Testis (tissue), 3 donors: Measurements from ENCODE around the gene DACT1. TPM values are rescaled to one million over a fixed set of nuclear protein-coding genes. Genes with fewer than 3 reads are reported as not detected.

Source experiments
- DNase-seq: peaks from one replicate; pipeline ENCODE4 v3.0.0-alpha.2; 2019
- H3K27ac ChIP-seq, 2 donors: fragments of 200-600 bp; sonication (generic); one replicate each; pipeline ENCODE4 v1.5.1; 2019
- H3K27me3 ChIP-seq: fragments of 200-600 bp; sonication (generic); one replicate; pipeline ENCODE4 v1.5.1; 2019
- H3K36me3 ChIP-seq: fragments of 200-600 bp; sonication (generic); one replicate; pipeline ENCODE4 v1.5.1; 2017; ENCODE audit warnings: low read depth; ENCODE audit errors: missing control alignments
- H3K4me1 ChIP-seq: fragments of 200-600 bp; sonication (generic); one replicate; pipeline ENCODE4 v1.5.1; 2019
- H3K4me3 ChIP-seq, 2 donors: fragments of 200-600 bp; sonication (generic); one replicate each; pipeline ENCODE4 v1.5.1; 2017 to 2019
- H3K9me3 ChIP-seq: fragments of 200-600 bp; sonication (generic); one replicate; pipeline ENCODE4 v1.5.1; 2017
- POLR2A ChIP-seq: fragments of 450-650 bp; IDR thresholded peaks from one replicate; pipeline ENCODE4 v1.6.1; 2017; ENCODE audit warnings: antibody characterized with exemption, mild to moderate bottlenecking, moderate library complexity
- WGBS, 2 donors: methylation state at CpG; one replicate each; pipeline ENCODE4 v1.1.5; 2018; 5-methylcytosine and 5-hydroxymethylcytosine counted together
- intact Hi-C: fragments of 100-400 bp; cut with DNase I; formaldehyde crosslinking; loops from one replicate; pipeline ENCODE4 v1.15.1; 2023; ENCODE audit warnings: low total_unique reads
- polyA plus RNA-seq: library from polyadenylated mRNA; stranded (reverse); fragments of 350-450 nt; fragmentation: Illumina TruSeq; extraction: RNeasy Lipid Tissue Mini Kit (QIAGEN cat#74804); gene quantifications from one replicate; pipeline ENCODE4 v1.2.3, GENCODE V29; 2014; ENCODE audit warnings: low read depth, low replicate concordance; ENCODE audit not compliant: insufficient read depth
- total RNA-seq, 2 donors: library from RNA; depleted of rRNA; stranded (reverse); fragments of >200 nt; gene quantifications; one replicate each; pipeline ENCODE4 v1.2.3, GENCODE V29; 2016
- TF ChIP-seq, protein P1 (sequence below), 3 experiments: fragments of 450-650 bp in 2 of 3; fragments of 200-600 bp in 1 of 3; sonication (generic) in 1 of 3; IDR thresholded peaks; one replicate each; pipeline ENCODE4 v1.5.1; 2016 to 2019; ENCODE audit warnings: antibody characterized with exemption in 3 of 3, mild to moderate bottlenecking in 2 of 3, moderate library complexity in 1 of 3

Gene DACT1
- total and polyA plus RNA-seq, 3 donors from 2014 or later = 21.7 to 25.0 (median 24.0) TPM

- Histone ChIP-seq H3K27me3 (no peaks in the 10 kb centered on the region), H3K4me1 (peaks cover 13% of the 10 kb centered on the region), H3K36me3 (no peaks in the 10 kb centered on the region), H3K27ac (no peak overlapping the region), H3K9me3 (no peaks in the 10 kb centered on the region), H3K4me3 (no peak overlapping the region)
- TF ChIP-seq, protein P1, sequence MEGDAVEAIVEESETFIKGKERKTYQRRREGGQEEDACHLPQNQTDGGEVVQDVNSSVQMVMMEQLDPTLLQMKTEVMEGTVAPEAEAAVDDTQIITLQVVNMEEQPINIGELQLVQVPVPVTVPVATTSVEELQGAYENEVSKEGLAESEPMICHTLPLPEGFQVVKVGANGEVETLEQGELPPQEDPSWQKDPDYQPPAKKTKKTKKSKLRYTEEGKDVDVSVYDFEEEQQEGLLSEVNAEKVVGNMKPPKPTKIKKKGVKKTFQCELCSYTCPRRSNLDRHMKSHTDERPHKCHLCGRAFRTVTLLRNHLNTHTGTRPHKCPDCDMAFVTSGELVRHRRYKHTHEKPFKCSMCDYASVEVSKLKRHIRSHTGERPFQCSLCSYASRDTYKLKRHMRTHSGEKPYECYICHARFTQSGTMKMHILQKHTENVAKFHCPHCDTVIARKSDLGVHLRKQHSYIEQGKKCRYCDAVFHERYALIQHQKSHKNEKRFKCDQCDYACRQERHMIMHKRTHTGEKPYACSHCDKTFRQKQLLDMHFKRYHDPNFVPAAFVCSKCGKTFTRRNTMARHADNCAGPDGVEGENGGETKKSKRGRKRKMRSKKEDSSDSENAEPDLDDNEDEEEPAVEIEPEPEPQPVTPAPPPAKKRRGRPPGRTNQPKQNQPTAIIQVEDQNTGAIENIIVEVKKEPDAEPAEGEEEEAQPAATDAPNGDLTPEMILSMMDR (IDR thresholded peaks at IDR 0.05) = no peak
- no peak for TF ChIP-seq POLR2A
- no peak for DNase-seq
- 34% methylated on average over 2 of the region's 2 CpGs for WGBS, 2 donors
- intact Hi-C loops = no loop called here
Measured at GRCh38 chr14:58663494-58664111, 25.8 kb downstream of the DACT1 start.

- H3K4me1 ChIP-seq = peaks cover 10% of the 10 kb centered on the region
- WGBS, 2 donors = 84% methylated on average over 3 of the region's 3 CpGs
- no peaks in the 10 kb centered on the region for H3K36me3 ChIP-seq
- TF ChIP-seq POLR2A = no peak
- TF ChIP-seq, protein P1 (IDR thresholded peaks at IDR 0.05) = no peak
- H3K27me3 ChIP-seq = no peaks in the 10 kb centered on the region
- no peak overlapping the region for H3K4me3 ChIP-seq
- H3K9me3 ChIP-seq = no peaks in the 10 kb centered on the region
- H3K27ac ChIP-seq = no peak overlapping the region
- intact Hi-C loops = no loop called here
- DNase-seq = no peak
Measured at GRCh38 chr14:58665773-58666500, 28.2 kb downstream of the DACT1 start.

DNA sequence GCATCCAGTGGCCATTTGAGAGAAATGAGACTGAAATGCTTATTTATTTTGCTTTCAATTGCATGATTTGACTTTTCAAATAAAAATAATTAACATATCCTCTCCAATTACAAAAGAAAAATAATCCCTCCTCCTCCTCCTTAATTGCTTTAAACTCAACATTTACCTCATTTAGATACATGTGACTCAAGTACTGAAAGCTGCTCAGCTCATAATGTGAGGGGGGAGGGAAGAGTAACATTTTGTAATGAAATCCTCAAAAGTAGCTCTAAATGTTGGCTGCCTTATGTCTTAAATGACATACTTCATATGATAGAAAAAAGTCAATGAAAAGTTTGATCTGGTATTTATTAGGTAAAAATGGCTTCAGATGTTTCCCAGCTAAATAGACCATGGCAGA, 29.0 kb downstream of the DACT1 start:
- no peak overlapping the region for H3K4me3 ChIP-seq
- TF ChIP-seq, protein P1 (IDR thresholded peaks at IDR 0.05) = no peak
- TF ChIP-seq POLR2A = no peak
- no peaks in the 10 kb centered on the region for H3K36me3 ChIP-seq
- intact Hi-C loops = no loop called here
- H3K27ac ChIP-seq = no peak overlapping the region
- no peaks in the 10 kb centered on the region for H3K9me3 ChIP-seq
- H3K4me1 ChIP-seq = peaks cover 3% of the 10 kb centered on the region
- H3K27me3 ChIP-seq = no peaks in the 10 kb centered on the region
- no peak for DNase-seq

- Histone ChIP-seq H3K36me3 (no peaks in the 10 kb centered on the region), H3K27ac (no peak overlapping the region), H3K4me1 (no peaks in the 10 kb centered on the region), H3K9me3 (no peaks in the 10 kb centered on the region), H3K4me3 (no peak overlapping the region), H3K27me3 (no peaks in the 10 kb centered on the region)
- intact Hi-C loops = no loop called here
- TF ChIP-seq, protein P1 (IDR thresholded peaks at IDR 0.05) = no peak
- TF ChIP-seq POLR2A = no peak
- no peak for DNase-seq
- 77 to 92% methylated on average over 5 of the region's 5 CpGs for WGBS, 2 donors
Measured at GRCh38 chr14:58667900-58668299, 30.1 kb downstream of the DACT1 start.
